IPS-18a (cell line): ENCODE measurements around the gene OTULIN.

Experiments used
- H3K27ac ChIP-seq: one replicate; pipeline ENCODE4 v1.5.1; 2013; ENCODE audit warnings: low read length
- H3K27me3 ChIP-seq: one replicate; pipeline ENCODE4 v1.6.1; 2013; ENCODE audit warnings: mild to moderate bottlenecking, low read length; ENCODE audit not compliant: control insufficient read depth, insufficient read depth
- H3K36me3 ChIP-seq: one replicate; pipeline ENCODE4 v1.6.1; 2013; ENCODE audit warnings: low read depth, low read length; ENCODE audit not compliant: control insufficient read depth
- H3K4me1 ChIP-seq: one replicate; pipeline ENCODE4 v1.6.1; 2013; ENCODE audit warnings: low read depth, low read length; ENCODE audit not compliant: control insufficient read depth
- H3K4me3 ChIP-seq: one replicate; pipeline ENCODE4 v1.5.1; 2013; ENCODE audit warnings: low read length
- H3K9ac ChIP-seq: one replicate; pipeline ENCODE4 v1.6.1; 2013; ENCODE audit warnings: mild to moderate bottlenecking, low read length, moderate library complexity
- H3K9me3 ChIP-seq: one replicate; pipeline ENCODE4 v1.6.1; 2013; ENCODE audit warnings: low read depth, low read length; ENCODE audit not compliant: control insufficient read depth

OTULIN gene

DNA sequence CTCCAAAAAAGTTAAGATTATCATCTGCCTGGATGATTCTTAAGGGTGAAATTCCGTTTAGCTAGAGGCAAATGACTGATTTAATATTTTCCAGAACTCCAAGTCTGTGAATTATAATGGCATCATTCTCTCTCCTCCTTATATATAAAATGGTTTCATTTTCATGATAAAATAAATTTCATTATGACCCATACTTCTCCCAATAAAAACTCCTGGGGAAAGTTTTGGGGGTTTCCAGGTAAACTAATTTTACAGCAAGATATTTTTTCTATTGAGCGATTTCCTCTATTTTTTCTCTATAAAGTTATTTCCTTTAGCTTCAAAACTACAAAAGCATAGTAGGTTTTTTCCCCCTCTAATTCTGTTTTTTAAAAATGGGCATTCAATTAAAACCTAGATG lies 7.6 kb upstream of the OTULIN start:
- Histone ChIP-seq H3K4me3 (no peak overlapping the region), H3K36me3 (no peaks in the 10 kb centered on the region), H3K27ac (no peak overlapping the region), H3K27me3 (no peaks in the 10 kb centered on the region), H3K9ac (no peak overlapping the region), H3K9me3 (no peaks in the 10 kb centered on the region), H3K4me1 (no peaks in the 10 kb centered on the region)

DNA sequence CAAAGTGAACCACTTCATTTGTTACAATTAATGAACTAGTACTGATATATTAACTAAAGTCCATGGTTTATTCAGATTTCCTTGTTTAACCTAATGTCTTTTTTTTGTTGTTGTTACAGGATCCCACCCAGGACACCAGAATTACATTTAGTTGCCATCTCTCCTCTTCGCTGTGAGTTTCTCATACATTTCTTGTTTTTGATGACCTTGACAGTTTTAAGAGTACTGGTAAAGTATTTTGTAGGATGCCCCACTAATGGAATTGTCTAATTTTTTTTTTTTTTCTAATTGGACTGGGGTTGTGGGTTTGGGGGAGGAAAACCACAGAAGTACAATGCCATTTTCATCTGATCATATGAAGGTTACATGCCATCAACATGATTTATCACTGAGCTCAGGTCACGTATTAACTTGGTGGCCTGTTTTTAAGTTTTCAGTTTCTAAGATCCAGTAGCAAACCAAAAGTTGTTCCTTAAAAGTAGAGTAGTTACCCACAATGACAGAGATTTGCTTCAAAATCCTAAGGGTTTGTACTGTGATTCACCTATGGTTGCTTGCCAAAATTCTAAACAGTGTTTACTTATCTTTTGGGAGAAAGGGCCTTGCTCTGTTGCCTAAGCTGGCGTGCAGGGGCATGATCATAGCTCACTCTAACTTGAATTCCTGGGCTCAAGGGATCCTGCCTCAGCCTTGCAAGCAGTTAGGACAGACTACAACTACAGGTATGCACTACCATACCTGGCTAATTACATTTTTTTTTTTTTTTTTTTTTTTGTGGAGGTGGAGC lies 4.5 kb upstream of the OTULIN start:
- Histone ChIP-seq H3K9me3 (no peaks in the 10 kb centered on the region), H3K27ac (no peak overlapping the region), H3K4me3 (no peak overlapping the region), H3K36me3 (no peaks in the 10 kb centered on the region), H3K27me3 (peaks cover 20% of the 10 kb centered on the region), H3K9ac (no peak overlapping the region), H3K4me1 (no peaks in the 10 kb centered on the region)

DNA sequence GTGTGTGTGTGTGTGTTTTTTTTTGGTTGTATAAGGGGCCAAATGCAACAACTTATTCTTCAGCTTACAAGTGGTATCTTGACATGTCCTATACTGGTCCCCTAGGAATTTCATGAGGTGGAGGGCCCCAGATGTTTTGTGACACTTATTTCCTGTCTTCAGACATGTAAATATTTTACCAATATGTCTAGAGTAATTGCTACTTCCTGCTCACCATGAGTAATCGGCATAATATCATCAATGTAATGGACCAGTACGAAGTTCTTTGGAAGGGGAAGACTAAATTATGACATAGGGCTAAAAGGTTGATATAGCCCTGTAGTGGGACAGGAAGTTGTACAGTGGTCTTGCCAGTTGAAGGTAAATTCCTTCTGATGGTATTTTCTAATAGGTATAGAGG lies 3.7 kb upstream of the OTULIN start:
- Histone ChIP-seq H3K27ac (no peak overlapping the region), H3K9me3 (no peaks in the 10 kb centered on the region), H3K27me3 (peaks cover 28% of the 10 kb centered on the region), H3K36me3 (no peaks in the 10 kb centered on the region), H3K9ac (no peak overlapping the region), H3K4me3 (no peak overlapping the region), H3K4me1 (peaks cover 7% of the 10 kb centered on the region)

DNA sequence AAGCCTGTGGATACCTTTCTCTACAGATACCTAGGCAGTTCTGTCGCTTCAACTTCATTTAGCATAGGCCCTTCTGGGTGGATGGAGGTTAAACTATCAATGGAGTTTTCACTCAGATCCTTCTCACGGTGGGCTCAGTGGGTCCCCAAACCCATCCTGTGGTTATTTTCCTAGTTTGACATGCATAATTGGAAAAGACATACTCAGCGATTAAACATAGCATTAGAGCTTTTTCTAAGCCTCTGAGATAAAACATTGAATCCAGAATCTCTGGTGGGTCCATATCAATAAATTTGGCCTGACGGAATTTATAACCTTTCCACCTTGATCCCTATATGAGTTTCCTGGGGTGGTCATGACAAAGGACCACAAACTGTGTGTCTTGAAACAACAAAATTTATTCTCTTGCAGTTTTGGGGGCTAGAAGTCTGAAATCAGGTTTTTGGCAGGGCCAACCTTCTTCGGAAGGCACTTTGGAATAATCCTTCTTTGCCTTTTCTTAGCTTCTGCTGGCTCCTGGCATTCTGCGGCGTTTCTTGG lies 1.7 kb upstream of the OTULIN start:
- Histone ChIP-seq H3K36me3 (no peaks in the 10 kb centered on the region), H3K9ac (no peak overlapping the region), H3K4me3 (no peak overlapping the region), H3K9me3 (no peaks in the 10 kb centered on the region), H3K27ac (no peak overlapping the region), H3K27me3 (peaks cover 33% of the 10 kb centered on the region), H3K4me1 (peaks cover 7% of the 10 kb centered on the region)

DNA sequence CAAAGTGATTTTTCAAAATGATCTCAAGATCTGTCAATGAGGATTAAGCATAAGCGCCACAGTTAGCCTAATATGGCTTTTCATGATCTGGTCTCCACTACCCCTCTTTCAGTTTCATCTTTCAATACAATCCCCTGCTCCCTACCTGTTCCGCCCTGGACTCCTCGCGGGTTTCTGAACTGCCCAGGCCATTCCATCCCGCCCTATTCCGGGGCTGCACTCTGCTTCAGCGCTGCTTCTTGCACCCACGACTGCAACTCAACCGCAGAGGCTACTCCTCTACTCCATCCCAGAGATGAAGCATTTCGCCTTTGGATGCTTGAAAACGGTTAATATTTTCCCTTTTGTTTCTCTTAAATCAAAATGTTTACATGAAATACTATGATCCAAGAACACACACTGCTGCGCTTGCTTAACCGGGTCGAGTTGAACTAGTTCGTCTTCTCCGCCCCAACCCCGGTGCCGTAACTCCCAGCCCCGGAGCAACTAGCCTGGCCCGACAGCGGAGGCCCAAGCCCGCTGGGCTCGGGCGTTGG lies 716 bp upstream of the OTULIN start:
- H3K4me1 ChIP-seq, result peaks cover 7% of the 10 kb centered on the region
- H3K4me3 ChIP-seq, result peak overlapping the region; percentile 82

DNA sequence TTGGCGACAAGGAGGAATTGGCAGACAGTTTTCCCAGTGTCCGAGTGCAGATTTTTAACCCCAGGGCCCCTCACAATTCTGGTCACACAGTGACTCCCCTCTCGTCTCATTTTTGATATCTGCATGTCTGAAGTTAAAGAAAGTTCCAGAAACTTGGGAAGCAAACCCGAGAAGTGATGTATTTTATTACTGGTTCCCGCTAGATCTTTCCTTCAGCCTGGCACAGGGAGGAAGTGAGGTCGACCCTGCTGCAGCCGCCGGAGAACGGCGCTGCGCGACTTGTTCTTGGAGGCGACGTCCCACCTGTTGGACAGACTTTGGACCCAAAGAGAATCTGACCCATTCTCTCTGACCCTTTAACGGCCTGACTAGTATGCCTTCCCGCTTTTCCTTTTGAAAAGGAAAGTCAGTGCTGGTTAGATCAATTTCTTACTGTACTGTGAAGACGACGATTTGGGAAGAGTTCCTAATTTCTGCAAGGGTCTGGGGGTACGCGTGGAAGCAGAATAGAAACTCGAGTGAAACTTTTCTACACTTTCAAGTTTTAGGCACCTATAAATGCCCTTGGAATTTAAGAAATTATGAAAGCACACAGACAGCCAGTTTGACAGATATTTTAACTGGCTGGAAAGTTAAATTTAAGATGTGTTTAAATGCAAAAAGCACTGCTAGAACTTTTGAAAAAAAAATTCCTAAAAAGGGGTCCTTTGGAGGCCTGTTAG lies 744 bp downstream of the OTULIN start:
- peaks cover 33% of the 10 kb centered on the region for H3K27me3 ChIP-seq
- H3K27ac ChIP-seq, result no peak overlapping the region
- H3K9me3 ChIP-seq, result no peaks in the 10 kb centered on the region
- H3K4me1 ChIP-seq, result peaks cover 7% of the 10 kb centered on the region
- H3K4me3 ChIP-seq, result peak overlapping the region; percentile 82
- no peaks in the 10 kb centered on the region for H3K36me3 ChIP-seq
- H3K9ac ChIP-seq, result peak overlapping the region; percentile 59

More for the DNA sequence above, 716 bp upstream of the OTULIN start:
- no peaks in the 10 kb centered on the region for H3K9me3 ChIP-seq
- peaks cover 33% of the 10 kb centered on the region for H3K27me3 ChIP-seq
- H3K36me3 ChIP-seq, result no peaks in the 10 kb centered on the region
- H3K9ac ChIP-seq, result peak overlapping the region; percentile 42
- no peak overlapping the region for H3K27ac ChIP-seq

DNA sequence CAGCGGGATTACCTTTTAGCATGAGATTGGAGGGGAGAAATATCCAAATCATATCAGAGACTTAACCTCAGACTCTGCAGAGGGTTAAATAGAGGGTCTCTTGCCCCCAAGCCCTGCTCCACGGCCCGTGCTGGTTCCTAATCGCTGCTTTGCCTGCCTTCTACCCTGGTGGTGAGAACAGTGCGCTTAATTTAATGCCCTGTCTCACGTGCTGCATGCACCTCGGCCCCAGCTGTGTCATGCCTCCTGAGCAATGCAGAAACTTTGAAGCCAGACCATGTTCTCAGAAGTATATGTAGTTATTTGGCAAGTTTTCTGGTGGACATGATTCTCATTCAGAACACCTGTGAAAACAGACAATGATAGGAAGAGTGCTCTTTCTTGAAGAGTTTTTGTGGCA lies 1.4 kb downstream of the OTULIN start:
- Histone ChIP-seq H3K36me3 (no peaks in the 10 kb centered on the region), H3K9me3 (no peaks in the 10 kb centered on the region), H3K27me3 (peaks cover 33% of the 10 kb centered on the region), H3K4me3 (peak overlapping the region; percentile 82), H3K9ac (no peak overlapping the region), H3K4me1 (peaks cover 7% of the 10 kb centered on the region), H3K27ac (no peak overlapping the region)

DNA sequence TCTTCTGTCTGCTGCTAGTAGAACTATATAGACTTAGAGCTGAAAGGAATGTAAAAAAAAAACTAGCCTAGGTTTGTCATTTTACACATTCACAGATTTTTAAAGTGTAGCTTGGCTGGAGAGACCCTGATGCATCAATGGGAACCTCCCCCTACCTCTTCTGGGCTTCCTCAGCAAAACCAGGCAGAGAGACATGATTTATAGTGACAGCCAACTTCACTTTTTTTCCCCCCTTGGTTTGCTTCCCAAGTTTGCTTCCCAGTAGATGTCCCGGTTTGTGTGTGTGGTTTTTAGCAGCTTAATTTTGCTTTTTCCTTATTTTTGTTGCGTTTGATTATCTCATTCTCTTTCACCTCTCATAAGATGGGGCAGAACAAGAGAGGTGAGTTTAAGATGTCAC lies 1.8 kb downstream of the OTULIN start:
- Histone ChIP-seq H3K4me1 (peaks cover 7% of the 10 kb centered on the region), H3K27me3 (peaks cover 33% of the 10 kb centered on the region), H3K27ac (no peak overlapping the region), H3K4me3 (no peak overlapping the region), H3K9ac (no peak overlapping the region), H3K9me3 (no peaks in the 10 kb centered on the region), H3K36me3 (no peaks in the 10 kb centered on the region)

DNA sequence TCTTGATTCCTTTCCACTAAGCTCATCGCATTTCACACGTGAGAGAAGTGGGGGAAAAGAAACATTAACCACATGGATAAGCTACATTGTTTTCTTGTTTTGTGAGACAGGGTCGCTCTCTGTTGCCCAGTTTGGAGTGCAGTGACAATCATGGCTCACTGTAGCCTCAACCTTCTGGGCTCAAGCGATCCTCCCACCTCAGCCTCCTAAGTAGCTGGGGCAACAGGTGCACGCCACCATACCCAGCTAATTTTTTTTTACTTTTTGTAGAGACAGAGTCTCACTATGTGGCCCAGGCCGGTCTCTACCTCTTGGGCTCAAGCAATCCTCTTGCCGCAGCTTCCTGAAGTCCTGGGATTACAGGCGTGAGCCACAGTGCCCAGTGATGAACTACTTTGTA lies 2.8 kb downstream of the OTULIN start:
- H3K9me3 ChIP-seq, result no peaks in the 10 kb centered on the region
- peaks cover 8% of the 10 kb centered on the region for H3K4me1 ChIP-seq
- H3K9ac ChIP-seq, result no peak overlapping the region
- no peak overlapping the region for H3K4me3 ChIP-seq
- H3K27ac ChIP-seq, result no peak overlapping the region
- peaks cover 32% of the 10 kb centered on the region for H3K27me3 ChIP-seq
- no peaks in the 10 kb centered on the region for H3K36me3 ChIP-seq

DNA sequence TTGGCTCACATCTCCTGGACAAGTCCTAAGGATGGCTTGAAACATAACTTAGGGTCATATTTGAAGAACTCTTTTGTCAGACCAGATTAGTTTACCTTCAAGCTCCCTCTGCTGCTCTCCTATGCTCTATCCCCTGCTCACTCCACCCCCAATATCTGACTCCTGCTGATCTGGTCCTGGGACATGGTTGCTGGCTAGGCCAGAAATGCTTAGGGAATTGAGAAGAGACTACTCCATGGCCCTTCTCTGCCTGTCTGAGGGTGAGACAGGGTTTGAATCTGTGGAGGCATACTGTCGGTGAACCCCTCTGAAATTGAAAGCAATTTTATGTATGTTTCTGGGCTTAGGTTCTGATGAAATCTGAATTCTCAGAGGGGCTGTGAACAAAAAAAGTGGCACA lies 3.3 kb downstream of the OTULIN start:
- Histone ChIP-seq H3K4me1 (peaks cover 13% of the 10 kb centered on the region), H3K27me3 (peaks cover 27% of the 10 kb centered on the region), H3K27ac (no peak overlapping the region), H3K9me3 (no peaks in the 10 kb centered on the region), H3K4me3 (no peak overlapping the region), H3K36me3 (no peaks in the 10 kb centered on the region), H3K9ac (no peak overlapping the region)

DNA sequence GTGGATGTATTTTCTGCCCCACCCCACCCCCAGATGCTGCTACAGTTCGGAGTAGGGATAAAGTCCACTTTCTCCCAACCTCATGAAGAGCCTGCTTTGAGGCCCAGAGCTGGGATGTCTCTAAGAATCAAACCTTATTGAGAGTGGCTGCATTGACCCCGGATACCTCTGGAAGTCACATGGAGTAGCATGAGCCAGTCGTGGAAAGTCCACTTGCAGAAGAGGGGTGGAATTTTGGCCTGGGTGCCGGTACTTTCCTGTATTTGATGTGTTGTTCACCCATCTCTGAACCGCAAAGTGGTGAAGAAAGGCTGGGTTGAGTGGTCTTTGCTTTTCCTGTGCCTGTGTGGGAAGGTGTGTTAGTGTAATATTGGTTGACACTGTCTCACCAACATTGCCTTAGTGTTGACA lies 3.7 kb downstream of the OTULIN start:
- Histone ChIP-seq H3K27ac (no peak overlapping the region), H3K4me1 (peaks cover 17% of the 10 kb centered on the region), H3K9ac (no peak overlapping the region), H3K4me3 (no peak overlapping the region), H3K36me3 (no peaks in the 10 kb centered on the region), H3K27me3 (peaks cover 23% of the 10 kb centered on the region), H3K9me3 (no peaks in the 10 kb centered on the region)
